GM18870 (cell line): ENCODE data around the gene ZBTB5.
A peak's percentile ranks its signal among the peaks of the same experiment; 100 is the strongest.
"Not testable (repeated sequence)": the region's sequence is repeated elsewhere in the genome, so short reads cannot be mapped to it uniquely, and the experiment has no call there.

ENCODE experiments used
- ATAC-seq: cut with Tn5 transposase; IDR thresholded peaks from one replicate; pipeline ENCODE4 v1.9.1; 2021; ENCODE audit warnings: moderate library complexity; ENCODE audit not compliant: unreplicated experiment

The ZBTB5 gene

GRCh38 chr9:37426431-37426830, 38.8 kb downstream of the ZBTB5 start:
- not testable (repeated sequence) for ATAC-seq

GRCh38 chr9:37425298-37425752, 39.9 kb downstream of the ZBTB5 start:
- ATAC-seq = no peak

GRCh38 chr9:37424686-37425297, 40.5 kb downstream of the ZBTB5 start:
- ATAC-seq = no peak

DNA sequence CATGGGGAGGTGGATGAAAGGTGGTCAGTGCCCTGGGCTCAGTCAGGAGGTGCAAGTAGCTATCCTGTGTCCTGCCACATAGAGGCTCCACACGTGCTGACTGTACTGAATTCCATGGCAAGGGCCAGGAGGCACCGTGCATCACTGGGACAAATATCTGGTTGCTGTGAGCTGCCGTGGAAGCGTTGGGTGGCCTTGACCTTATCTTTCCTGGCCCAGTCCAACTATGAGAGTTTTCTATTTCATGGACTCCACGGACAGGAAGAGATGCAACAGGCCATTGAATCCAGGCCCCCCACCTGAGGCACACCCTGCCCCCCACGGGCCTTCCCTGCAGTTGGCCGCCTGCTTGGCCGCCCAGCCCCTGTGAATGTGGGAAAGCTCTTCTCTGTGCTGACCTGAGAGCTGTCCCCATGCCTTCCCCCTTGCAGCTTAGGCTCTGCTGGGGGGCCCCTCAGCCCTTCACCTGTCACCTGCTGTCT, 41.0 kb downstream of the ZBTB5 start:
- ATAC-seq = no peak

DNA sequence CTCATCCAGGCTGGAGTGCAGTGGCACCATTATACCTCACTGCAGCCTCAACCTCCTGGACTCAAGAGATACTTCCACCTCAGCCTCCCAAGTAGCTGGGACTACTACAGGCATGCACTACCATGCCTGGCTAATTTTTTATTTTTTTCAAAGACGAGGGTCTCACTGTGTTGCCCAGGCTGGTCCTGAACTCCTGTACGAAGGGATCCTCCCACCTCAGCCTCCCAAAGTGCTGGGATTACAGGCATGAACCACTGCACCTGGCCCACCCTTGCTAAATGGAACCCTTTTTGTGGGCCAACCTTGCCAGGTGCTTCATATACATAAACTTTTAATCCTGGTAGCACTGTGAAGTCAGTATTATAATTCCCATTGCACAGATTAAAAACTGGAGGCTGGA, 41.7 kb downstream of the ZBTB5 start:
- no peak for ATAC-seq

DNA sequence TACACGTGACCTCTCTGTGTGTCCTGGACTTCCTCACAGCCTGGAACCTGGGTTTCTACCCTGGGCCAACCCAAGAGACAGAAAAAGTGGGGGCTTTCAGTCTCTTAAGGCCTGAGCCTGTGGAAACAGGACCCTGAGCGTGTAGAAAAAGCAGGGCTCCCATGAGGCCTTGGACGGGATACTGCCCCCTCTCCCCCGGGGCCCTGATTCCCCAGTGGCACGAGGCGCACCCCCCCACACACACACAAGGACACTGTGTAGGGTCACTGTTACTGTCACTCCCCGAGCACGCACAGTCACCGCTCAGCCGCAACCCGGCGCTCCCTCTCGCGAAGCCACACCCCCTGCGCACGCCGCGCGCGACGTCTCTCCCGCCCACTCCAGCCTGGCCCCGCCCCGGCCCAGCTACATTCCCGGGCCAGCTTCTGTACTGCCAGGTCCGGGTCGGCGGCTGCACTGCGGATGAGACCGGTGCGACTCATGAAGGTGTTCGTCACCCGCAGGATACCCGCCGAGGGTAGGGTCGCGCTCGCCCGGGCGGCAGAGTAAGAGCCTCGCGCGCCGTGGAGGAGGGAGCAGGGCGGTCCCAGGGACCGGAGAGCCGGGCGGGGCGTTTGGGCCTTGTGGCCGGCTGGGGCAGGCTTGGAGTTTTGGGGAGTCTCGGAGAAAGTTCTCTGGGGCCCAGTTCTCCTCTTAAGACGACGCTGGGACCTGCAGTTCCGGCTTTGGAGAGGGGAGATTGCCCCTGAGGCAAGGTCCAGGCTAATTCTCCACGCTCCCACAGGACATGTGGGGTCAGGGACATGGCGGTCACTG, 42.8 kb downstream of the ZBTB5 start, which contains the start of gene GRHPR:
GRHPR (plus strand) TSS at position 408 of the 816 bp plus-strand sequence; CDS start at position 463, 55 bp downstream.
- ATAC-seq = peak; percentile 81

- no peak for ATAC-seq
These were observed 43.3 kb downstream of the ZBTB5 start for GRCh38 chr9:37421914-37422288.

- no peak for ATAC-seq
These were observed 44.7 kb downstream of the ZBTB5 start for GRCh38 chr9:37420271-37421215.

DNA sequence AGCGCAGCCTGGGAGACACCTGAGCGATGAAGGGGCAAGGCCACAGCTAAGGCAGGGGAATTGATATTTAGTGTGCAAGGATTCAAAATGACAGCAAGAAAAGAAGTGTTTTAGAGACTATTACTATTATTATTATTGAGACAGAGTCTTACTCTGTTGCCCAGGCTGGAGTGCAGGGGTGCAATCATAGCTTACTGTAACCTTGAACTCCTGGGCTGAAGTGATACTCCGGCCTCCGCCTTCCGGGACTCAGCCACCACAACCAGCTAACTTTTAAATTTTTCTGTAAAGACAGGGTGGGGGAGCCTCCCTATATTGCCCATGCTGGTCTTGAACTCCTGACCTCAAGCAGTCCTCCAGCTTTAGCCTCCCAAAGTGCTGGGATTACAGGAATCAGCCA, 46.0 kb downstream of the ZBTB5 start:
- ATAC-seq = no peak

GRCh38 chr9:37417857-37418618, 47.2 kb downstream of the ZBTB5 start:
- no peak for ATAC-seq

- no peak for ATAC-seq
These were observed 47.9 kb downstream of the ZBTB5 start for GRCh38 chr9:37417252-37417803.

DNA sequence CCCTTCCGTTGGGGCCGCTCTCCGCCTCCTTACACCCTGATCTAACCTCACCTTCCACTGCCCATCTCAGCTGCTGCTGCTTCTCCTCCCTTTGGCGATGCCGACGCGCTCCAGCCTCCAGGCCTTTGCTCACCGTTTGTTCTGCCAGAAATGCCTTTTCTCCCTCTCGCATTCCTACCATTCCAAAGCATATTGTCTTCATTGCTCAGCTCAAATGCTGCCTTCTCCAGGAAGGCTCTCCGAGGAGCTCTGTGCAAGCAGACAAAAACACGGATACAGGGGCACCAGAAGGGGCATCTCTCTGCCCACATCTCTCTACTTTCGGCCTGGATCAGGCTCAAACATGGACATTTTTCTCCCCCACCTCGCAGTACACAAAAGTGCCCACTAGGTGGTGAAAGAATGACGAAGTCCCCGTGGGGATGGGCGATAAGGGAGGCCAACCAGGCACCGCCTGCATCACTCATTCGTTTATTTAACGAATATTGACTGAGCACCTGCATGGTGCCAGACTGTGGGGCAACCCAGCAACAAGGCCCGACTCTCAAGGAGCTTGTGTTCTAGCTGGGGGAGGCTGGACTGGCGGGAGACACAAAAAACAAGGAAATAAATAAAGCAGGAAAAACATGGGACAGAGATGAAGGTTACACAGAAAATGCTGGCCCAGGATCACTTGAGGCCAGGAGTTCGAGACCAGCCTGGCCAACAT, 50.1 kb downstream of the ZBTB5 start:
- ATAC-seq = no peak

- no peak for ATAC-seq
These were observed 50.7 kb downstream of the ZBTB5 start for GRCh38 chr9:37414503-37414943.

DNA sequence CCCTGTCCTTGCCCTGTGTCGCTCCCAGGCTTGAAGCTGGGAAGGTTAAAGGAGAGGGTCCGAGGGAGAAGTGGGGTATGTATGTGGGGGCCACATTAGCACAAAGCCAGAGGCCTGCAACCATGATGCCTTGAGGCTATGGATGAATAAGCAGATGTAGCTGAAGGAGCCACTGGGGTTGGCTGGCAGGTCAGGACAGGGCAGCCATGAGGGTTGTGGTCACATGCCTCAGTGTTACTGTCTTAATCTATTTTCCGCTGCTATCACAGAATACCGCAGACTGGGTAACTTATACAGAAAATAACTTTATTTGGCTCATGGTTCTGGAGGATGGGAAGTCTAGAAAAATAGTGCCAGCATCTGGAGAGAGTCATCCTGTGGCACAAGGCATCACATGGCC, 51.9 kb downstream of the ZBTB5 start:
- ATAC-seq = no peak

DNA sequence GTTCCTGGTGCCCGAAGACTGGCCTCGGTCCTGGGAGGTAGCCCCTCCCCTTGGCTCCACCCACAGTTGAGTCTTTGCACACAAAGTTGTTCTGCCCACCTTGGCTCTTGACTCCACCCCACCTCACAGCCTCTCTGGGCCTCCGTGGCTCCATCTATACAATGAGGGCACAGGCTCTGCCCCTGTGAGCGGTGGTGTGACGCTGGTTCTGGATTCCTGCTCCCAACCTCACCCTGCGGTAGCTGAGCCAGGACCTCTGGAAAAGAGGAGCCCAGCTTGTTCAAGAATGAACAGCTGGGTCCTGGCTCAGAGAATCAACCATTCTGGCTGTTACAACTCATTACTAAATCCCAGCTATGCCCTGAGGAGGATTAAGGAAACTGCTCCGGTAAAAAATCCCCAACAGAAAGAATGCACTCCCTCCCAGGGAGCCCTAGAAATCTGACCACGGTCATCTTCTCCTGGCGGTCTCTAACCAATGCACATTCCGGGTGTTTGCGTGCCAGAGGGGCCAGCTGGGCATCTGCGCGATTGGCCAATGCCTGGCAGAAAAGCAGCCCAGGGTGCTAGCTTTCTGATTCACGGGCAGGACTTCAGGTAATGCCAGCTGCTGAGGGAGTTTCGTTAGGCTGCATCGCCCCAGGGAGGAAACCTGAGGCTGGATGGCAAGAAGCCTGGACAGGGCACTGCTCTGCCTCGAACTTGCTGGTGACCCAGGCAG, 52.7 kb downstream of the ZBTB5 start:
- no peak for ATAC-seq

GRCh38 chr9:37410969-37411785, 54.1 kb downstream of the ZBTB5 start:
- no peak for ATAC-seq

DNA sequence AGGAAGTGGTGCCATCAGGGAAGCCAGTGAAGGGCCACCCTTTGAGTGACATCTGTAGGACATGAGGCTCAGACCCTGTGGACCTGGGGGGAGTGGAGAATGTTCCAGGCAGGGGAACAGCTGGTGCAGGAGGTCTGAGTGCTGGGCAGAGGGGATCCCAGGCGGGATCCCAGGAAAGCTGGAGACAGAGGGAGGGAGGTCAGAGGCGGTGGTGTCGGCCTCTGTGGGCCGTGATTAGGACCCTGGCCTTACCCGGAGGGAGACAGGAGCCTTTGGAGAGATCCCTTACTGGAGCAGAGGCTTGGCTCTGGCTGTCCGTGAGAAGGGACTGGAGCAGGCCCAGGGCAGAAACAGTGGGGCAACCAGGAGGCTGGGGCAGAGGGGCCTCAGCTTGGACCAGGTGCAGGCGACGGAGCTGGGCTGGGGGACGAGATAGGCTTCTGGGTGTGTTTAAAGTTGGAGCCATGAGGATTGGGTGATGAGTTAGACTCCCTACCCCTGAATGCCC, 54.8 kb downstream of the ZBTB5 start:
- ATAC-seq = no peak
